HG03378 (cell line): Measurements from ENCODE around the gene CD300LG.
"Not testable (repeated sequence)": the region's sequence is repeated elsewhere in the genome, so short reads cannot be mapped to it uniquely, and the experiment has no call there.

Experiments
- ATAC-seq: cut with Tn5 transposase; IDR thresholded peaks from one replicate; pipeline ENCODE4 v1.9.1; 2021; ENCODE audit warnings: mild to moderate bottlenecking, moderate library complexity; ENCODE audit not compliant: unreplicated experiment

Gene CD300LG, protein sequence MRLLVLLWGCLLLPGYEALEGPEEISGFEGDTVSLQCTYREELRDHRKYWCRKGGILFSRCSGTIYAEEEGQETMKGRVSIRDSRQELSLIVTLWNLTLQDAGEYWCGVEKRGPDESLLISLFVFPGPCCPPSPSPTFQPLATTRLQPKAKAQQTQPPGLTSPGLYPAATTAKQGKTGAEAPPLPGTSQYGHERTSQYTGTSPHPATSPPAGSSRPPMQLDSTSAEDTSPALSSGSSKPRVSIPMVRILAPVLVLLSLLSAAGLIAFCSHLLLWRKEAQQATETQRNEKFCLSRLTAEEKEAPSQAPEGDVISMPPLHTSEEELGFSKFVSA

DNA sequence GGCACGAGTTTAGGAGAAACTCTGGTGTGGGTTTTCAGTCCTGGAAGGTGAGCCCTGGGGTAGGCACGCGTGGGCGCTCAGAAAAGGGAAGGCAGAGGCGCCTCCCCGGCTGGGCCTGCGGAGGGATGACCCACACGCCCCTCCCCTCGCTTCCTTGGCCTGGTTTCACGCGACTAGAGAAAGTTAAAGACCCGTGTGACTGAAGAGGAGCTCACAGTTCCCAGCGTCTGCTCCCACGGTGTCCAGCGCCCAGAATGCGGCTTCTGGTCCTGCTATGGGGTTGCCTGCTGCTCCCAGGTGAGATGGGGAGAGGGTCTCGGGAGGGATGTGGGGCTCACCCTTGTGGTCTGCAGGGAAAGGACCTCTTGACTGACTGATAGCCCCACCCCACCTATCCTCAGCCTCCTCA, at the start of gene CD300LG:
Gene CD300LG, plus strand, starts transcription at position 214 of the 409 bp plus-strand sequence. Its CDS starts 41 bp downstream, at position 255.
- no peak for ATAC-seq

GRCh38 chr17:43798024-43798423, 49.0 kb upstream of the CD300LG start:
- ATAC-seq: not testable (repeated sequence)

GRCh38 chr17:43799047-43799446, 47.9 kb upstream of the CD300LG start:
- ATAC-seq: no peak

- ATAC-seq: no peak
Observed at GRCh38 chr17:43800736-43801135, 46.2 kb upstream of the CD300LG start.

DNA sequence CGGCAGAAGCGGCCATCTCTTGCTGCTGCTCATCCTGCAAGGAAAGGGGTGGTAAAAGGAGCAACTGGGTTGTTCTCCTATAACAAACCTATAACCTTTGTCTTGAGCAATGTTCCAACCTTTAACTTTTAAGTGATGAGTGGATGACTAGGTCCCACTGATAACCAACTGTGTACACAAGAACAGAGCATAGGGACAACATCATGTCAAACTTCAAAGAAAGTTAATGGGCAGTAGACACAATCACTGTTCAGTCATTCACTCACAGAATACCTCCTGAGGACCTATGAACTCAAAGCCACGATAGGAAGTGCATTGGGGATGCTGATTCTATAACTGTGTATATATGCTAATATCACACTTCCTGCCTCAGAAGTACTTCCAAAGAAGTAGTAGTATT, 45.1 kb upstream of the CD300LG start:
- no peak for ATAC-seq

- no peak for ATAC-seq
Observed at GRCh38 chr17:43803758-43804157, 43.2 kb upstream of the CD300LG start.

DNA sequence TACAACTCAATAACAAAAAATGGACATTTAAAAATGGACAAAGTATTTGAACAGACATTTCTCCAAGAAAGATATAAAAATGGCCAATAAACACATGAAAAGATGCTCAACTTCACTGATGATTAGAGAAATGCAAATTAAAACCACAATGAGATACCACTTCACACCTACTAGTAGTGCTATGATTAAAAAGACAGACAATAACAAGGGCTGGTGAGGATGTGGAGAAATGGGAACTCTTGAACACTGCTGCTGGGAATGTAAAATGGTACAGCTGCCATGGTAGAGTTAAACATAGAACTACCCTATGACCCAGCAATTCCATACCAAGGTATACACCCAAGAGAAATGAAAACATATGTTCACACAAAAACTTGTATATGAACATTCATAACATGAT, 41.9 kb upstream of the CD300LG start:
- ATAC-seq: no peak

DNA sequence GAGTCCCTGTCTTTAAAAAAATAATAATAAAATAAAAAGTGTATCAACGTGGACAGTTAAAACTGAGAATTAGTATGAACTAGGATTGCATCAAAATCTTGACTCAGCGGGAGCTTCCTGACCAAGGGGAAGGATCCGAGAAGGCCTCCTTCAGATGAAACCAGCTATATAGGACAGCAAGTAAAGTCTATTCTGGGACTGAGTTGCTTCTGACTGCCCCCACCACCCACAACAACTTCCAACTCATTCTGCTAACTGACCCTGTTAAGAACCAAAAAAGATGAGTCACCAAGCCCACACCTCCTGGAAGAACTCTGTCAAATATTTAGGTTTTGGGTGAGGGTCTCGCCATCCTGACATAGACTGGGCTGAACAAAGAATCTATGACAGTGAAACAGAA, 38.9 kb upstream of the CD300LG start:
- no peak for ATAC-seq

DNA sequence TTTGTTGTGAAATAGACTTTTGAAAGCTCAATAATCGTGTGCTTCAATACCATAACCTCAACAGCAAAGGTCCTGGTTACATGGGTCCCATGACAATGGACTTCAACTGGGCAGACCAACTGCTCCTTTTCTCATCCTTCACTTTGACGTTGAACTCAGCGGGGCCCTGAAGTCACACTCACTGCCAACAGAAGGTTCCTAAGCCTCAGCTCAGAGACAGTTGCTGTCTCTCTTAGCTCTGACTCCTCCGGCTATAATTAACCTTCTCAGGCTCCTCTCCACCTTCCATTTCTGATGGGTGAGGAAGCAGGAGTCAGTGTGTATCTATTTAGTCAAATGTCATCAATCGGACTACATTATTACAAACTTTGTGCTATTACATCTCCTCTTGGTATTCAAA, 37.9 kb upstream of the CD300LG start:
- ATAC-seq: no peak

GRCh38 chr17:43810226-43810715, 36.7 kb upstream of the CD300LG start:
- ATAC-seq: no peak

DNA sequence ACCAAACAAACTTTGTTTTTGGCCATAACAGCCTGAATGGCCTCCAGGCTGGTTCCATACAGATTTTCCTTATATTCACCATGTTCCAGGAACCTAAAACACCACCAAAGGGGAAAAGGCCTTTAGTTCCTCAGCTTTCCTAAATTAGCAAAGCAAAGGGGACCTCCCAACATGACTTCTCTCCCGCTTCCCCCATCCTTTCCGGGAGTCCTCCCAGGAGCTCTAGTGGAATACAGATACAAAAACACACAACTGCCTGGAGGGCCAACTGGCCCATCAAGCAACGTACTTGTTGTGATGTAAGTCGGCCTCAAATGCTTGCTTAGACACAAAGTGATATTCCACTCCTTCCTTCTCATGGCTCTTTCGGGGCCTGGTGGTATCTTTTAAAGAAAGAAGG, 36.2 kb upstream of the CD300LG start:
- ATAC-seq: no peak

DNA sequence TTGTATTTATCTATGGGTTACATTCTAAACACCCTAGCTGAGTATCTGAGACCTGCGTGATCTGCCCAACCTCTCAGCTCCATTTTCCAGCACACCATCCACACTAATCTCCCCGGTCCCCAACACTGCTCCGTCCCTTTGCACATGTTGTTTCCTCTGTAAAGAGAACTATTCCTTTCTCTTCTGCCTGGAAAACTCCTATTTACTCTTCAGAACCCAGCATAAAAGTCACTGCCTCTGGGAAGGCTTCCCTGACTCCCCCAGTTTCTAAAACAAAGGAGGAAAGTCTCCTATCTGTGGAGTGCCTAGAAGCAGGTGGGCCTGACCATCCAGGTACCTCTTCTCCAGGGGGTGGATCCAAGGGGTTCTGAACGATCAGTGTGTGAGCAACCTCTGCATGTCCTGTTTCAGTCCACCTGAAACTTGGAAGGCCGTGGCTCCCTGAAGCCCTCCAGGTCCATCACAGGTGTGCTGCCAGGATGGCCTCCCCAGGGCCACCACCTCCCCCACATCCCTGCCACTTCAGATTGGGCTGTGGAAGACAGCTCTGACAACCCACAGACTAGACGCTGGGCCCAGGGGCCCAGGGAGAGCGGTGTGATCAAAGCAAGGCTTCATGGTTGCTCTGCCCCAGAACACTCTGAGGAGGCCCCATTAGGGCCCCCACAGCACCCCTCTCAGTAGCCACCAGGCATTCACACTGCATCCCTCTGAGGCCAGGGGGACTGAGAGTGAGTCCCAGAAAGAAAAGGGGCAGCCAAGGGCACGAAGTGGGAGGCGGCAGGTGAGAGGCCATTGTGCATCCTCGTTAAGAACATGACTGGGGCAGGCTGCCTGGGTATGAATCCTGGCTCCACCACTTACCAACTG, 34.3 kb upstream of the CD300LG start:
- ATAC-seq: no peak

GRCh38 chr17:43813386-43813785, 33.6 kb upstream of the CD300LG start:
- no peak for ATAC-seq

GRCh38 chr17:43814026-43814425, 33.0 kb upstream of the CD300LG start:
- ATAC-seq: no peak

DNA sequence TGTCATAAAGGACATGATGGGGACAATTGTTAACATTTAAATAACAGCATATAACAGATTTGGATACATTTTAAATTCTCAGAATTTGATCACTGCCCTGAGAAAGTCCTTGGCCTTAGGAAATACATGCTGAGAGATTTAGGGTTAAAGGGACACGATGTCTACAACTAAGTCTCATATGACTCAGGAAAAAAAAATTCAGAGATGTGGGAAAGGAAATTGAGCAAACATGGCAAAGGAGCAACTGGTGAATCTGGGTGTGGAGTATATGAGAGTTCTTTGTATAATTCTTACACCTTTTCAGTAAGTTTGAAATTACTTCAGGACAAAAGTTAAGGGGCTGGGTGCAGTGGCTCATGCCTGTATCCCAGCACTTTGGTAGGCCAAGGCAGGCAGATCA, 32.3 kb upstream of the CD300LG start:
- no peak for ATAC-seq

DNA sequence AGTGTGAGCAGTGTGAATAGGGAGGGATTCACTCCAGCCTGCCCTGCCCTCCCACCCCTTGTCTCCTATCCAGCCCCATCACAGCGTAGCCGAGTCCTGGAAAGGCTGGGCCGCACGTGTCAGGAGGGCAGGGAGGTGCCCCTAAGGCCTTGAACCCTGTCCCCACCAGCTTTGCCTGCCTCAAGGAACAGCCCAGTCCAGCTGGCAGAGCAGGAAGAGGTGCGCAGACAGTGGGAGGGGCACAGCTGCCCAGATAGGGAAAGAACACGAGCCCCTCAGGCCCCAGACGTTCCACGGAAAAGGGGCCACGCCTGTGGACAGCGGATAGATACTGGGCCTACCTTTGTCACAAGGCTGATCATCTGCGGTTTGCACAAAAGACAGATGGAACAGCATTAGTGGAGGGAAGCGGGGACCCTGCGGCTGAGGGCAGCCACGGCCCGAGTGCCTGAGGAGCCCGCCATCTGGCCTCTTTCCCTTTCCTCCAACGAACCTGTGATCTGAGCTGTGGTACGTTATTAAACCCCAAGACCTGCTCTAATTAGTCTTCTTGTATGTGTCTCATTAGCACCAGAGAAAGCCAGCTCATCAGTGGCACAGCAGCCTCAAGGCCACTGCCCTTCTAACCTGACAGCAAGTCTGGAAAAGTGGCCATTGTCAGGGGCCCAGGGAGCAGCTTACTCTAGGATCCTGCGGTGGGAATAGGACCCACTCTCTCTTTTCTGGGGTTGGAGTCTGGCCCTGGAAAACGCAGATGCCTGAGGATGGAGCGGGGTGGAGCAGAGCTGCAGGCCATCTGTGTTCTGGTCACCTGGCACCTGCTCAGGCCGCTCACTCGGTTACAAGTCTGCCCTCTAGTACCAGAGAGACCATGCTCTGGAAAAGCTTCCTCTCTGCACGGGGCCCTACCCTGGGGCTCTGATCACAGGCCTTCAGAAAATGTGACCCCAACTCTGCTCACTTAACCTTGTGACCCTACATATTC, 30.3 kb upstream of the CD300LG start:
- no peak for ATAC-seq

- ATAC-seq: no peak
Observed at GRCh38 chr17:43817826-43818225, 29.1 kb upstream of the CD300LG start.

GRCh38 chr17:43818966-43819365, 28.0 kb upstream of the CD300LG start:
- no peak for ATAC-seq

DNA sequence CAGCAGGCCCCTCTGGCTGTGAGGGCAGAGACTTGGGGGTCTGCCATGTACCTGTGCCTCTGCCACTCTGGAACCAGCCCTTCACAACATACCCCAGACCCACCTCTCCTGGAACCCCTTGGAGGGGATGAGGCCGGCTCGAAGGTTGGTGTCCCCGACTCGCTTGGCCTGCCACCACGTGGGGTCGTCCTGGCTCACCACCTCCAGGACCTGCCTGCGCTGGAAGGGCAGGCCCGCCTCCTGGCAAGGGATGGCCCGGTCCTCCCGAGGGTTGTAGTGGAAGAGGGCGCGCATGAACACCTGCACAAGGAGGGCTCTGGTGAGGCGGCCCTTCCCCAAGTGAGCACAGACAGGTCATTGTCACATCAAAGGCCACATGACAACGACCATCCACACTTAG, 26.2 kb upstream of the CD300LG start:
- ATAC-seq: no peak

GRCh38 chr17:43822570-43823190, 24.3 kb upstream of the CD300LG start:
- no peak for ATAC-seq
